GM12878 (cell line): ENCODE data around the gene DSE. TPM values are rescaled to one million over a fixed set of nuclear protein-coding genes. Genes with fewer than 3 reads are reported as not detected.

Experiments
- ATAC-seq: fragments of 200-7000 bp; cut with Tn5 transposase; 3 replicates; pipeline ENCODE4 v1.9.1; 2020; ENCODE audit warnings: mild to moderate bottlenecking, moderate library complexity
- BruUV-seq: library from RNA; stranded (reverse); fragments of 400-500 nt; replicated peaks from 2 replicates; lab custom pipeline; 2021; lab: Mats Ljungman, UMichigan
- CTCF ChIA-PET: fragments of 300-600 bp; sonication (Branson Sonifier 250); formaldehyde crosslinking; extraction: SDS; loops from one replicate; lab custom pipeline; 2021; ENCODE audit warnings: inconsistent platforms; lab: Yijun Ruan, JAX
- POLR2A ChIA-PET: fragments of 350-600 bp; formaldehyde crosslinking; extraction: SDS; loops from one replicate; lab custom pipeline; 2021; ENCODE audit warnings: inconsistent platforms; lab: Charles Lee
- RAD21 ChIA-PET: fragments of 300-600 bp; sonication (Branson Sonifier 250); formaldehyde crosslinking; loops from one replicate; lab custom pipeline; 2023; ENCODE audit warnings: antibody characterized with exemption; ENCODE audit not compliant: unreplicated experiment; lab: Charles Lee
- SMC1A ChIA-PET: fragments of 300-600 bp; sonication (Branson Sonifier 250); formaldehyde crosslinking; loops from one replicate; lab custom pipeline; 2023; ENCODE audit not compliant: unreplicated experiment, uncharacterized antibody; lab: Charles Lee
- DNase-seq: peaks from one replicate; pipeline ENCODE4 v3.0.0-alpha.2; 2011; ENCODE audit warnings: low read depth, low spot score
- FAIRE-seq: peaks from 3 replicates; lab custom pipeline; 2011; peaks lifted over from hg19 to GRCh38; lab: Jason Lieb, UNC
- H2AFZ ChIP-seq: 2 replicates; pipeline ENCODE4 v1.6.0; 2011; ENCODE audit warnings: low read depth, low read length, control low read depth; ENCODE audit not compliant: control insufficient read depth
- H3K27ac ChIP-seq: 2 replicates; pipeline ENCODE4 v1.5.1; 2011; ENCODE audit warnings: control low read depth; ENCODE audit not compliant: control insufficient read depth, insufficient read depth
- H3K27me3 ChIP-seq, 2 experiments: replicated peaks in 1 of 2; 2 replicates each; pipeline versions ENCODE4 v1.6.0 to v1.6.1; 2011; ENCODE audit warnings: low read length in 1 of 2; ENCODE audit not compliant: control insufficient read depth in 2 of 2, insufficient read depth in 2 of 2
- H3K36me3 ChIP-seq, 2 experiments: 2 replicates each; pipeline ENCODE4 v1.5.1; 2011; ENCODE audit warnings: low read length in 1 of 2; ENCODE audit not compliant: control insufficient read depth in 2 of 2, insufficient read depth in 2 of 2
- H3K4me1 ChIP-seq: 2 replicates; pipeline ENCODE4 v1.6.1; 2011; ENCODE audit warnings: mild to moderate bottlenecking, low read length, moderate library complexity, mixed read lengths; ENCODE audit not compliant: control insufficient read depth, insufficient read depth
- H3K4me2 ChIP-seq: 2 replicates; pipeline ENCODE4 v1.6.0; 2011; ENCODE audit warnings: control low read depth; ENCODE audit not compliant: control insufficient read depth, insufficient read depth
- H3K4me3 ChIP-seq: fragments of 200-600 bp; sonication (generic); 2 replicates; pipeline ENCODE4 v1.5.1; 2016
- H3K79me2 ChIP-seq: 2 replicates; pipeline ENCODE4 v1.6.0; 2011; ENCODE audit warnings: low read length; ENCODE audit not compliant: control insufficient read depth, insufficient read depth
- H3K9ac ChIP-seq: 2 replicates; pipeline ENCODE4 v1.8.0; 2011; ENCODE audit warnings: low read length, control low read depth, mixed read lengths; ENCODE audit not compliant: control insufficient read depth, insufficient read depth
- H3K9me3 ChIP-seq: replicated peaks from 3 replicates; pipeline ENCODE4 v1.5.1; 2011; ENCODE audit warnings: mild to moderate bottlenecking, low read length; ENCODE audit not compliant: control insufficient read depth, insufficient read depth
- H4K20me1 ChIP-seq: 2 replicates; pipeline ENCODE4 v1.6.0; 2011; ENCODE audit not compliant: control insufficient read depth, insufficient read depth
- JUND ChIP-seq: IDR thresholded peaks from 2 replicates; pipeline ENCODE4 v1.6.1; 2012; ENCODE audit warnings: low read depth, mild to moderate bottlenecking, low read length, improper control_type of control experiment, moderate library complexity
- KDM1A ChIP-seq: fragments of 200-600 bp; sonication (generic); IDR thresholded peaks from 2 replicates; pipeline ENCODE4 v1.6.1; 2016; ENCODE audit warnings: borderline replicate concordance
- MTA3 ChIP-seq: IDR thresholded peaks from 2 replicates; pipeline ENCODE4 v1.6.1; 2012; ENCODE audit warnings: low read length, inconsistent platforms, borderline replicate concordance
- NFYB ChIP-seq: IDR thresholded peaks from 2 replicates; pipeline ENCODE4 v1.6.1; 2011; ENCODE audit warnings: low read depth, mild to moderate bottlenecking, low read length, improper control_type of control experiment, moderate library complexity; ENCODE audit not compliant: insufficient read depth
- PAX8 ChIP-seq: fragments of 450-650 bp; IDR thresholded peaks from 2 replicates; pipeline ENCODE4 v1.6.1; 2017; ENCODE audit warnings: mild to moderate bottlenecking, moderate library complexity
- PML ChIP-seq: IDR thresholded peaks from 2 replicates; pipeline ENCODE4 v1.6.1; 2012; ENCODE audit warnings: low read length, inconsistent platforms
- RELB ChIP-seq: fragments of 450-650 bp; IDR thresholded peaks from 2 replicates; pipeline ENCODE4 v1.6.1; 2017; ENCODE audit warnings: low read depth, mild to moderate bottlenecking, moderate library complexity
- REST ChIP-seq: IDR thresholded peaks from 2 replicates; pipeline ENCODE4 v1.6.1; 2012; ENCODE audit warnings: mild to moderate bottlenecking, low read depth, low read length
- SMC3 ChIP-seq: IDR thresholded peaks from 2 replicates; pipeline ENCODE4 v1.6.1; 2011; ENCODE audit warnings: low read length, improper control_type of control experiment, borderline replicate concordance
- SP1 ChIP-seq: IDR thresholded peaks from one replicate; pipeline ENCODE4 v1.6.1; 2011; ENCODE audit warnings: low read depth, low read length
- STAT1 ChIP-seq: fragments of 450-650 bp; conservative IDR thresholded peaks from 2 replicates; pipeline ENCODE4 v1.6.1; 2014; ENCODE audit warnings: antibody characterized with exemption, mild to moderate bottlenecking
- YY1 ChIP-seq: IDR thresholded peaks from 2 replicates; pipeline ENCODE4 v1.6.1; 2011; ENCODE audit warnings: low read depth, mild to moderate bottlenecking, low read length
- ZNF622 ChIP-seq: fragments of 450-650 bp; IDR thresholded peaks from 2 replicates; pipeline ENCODE4 v1.6.1; 2017; ENCODE audit warnings: mild to moderate bottlenecking, inconsistent platforms
- WGBS: methylation state at CpG from one replicate; pipeline ENCODE4 v1.1.6; 2016; ENCODE audit warnings: low lambda C conversion rate; ENCODE audit not compliant: insufficient replicate concordance, insufficient coverage; ENCODE audit errors: missing lambda C conversion rate; 5-methylcytosine and 5-hydroxymethylcytosine counted together
- in situ Hi-C: fragments of 300-500 bp; cut with MboI; formaldehyde crosslinking; loops from 9 replicates; pipeline ENCODE4 v1.14.3; 2018; ENCODE audit warnings: mixed read lengths
- intact Hi-C: fragments of 100-400 bp; cut with micrococcal nuclease; formaldehyde crosslinking; loops from one replicate; pipeline ENCODE4 v1.14.2; 2022; ENCODE audit not compliant: unreplicated experiment
- polyA plus RNA-seq, 11 experiments: library from polyadenylated mRNA; depleted of rRNA in 4 of 11; unstranded in 6 of 11; stranded (reverse) in 5 of 11; fragments of >200 nt; fragmentation: Nextera tagmentation in 4 of 11; fragmentation: Illumina TruSeq in 1 of 11; extraction: Ambion mirVana in 4 of 11; extraction: Trizol in 1 of 11; gene quantifications; 1 replicate in 1 of 11; 2 replicates in 10 of 11; pipeline versions ENCODE4 v1.2.1 to v1.2.3, GENCODE V29; 2011 to 2016; ENCODE audit warnings: inconsistent platforms in 2 of 11, missing spikeins in 2 of 11, low read depth in 1 of 11
- total RNA-seq, 4 experiments: library from RNA; depleted of rRNA in 3 of 4; stranded (reverse); fragments of >200 nt in 3 of 4; fragmentation: Illumina TruSeq in 1 of 4; extraction: Trizol in 1 of 4; gene quantifications; 2 replicates each; pipeline versions ENCODE4 v1.2.1 to v1.2.3, GENCODE V29; 2013 to 2021

DSE gene
- total and polyA plus RNA-seq, 10 of the 15 experiments (the other 5 are each of a cell fraction or from before 2014, with no cell fraction given) = 12.6 to 76.4 (median 43.0) TPM

- ATAC-seq (no peak), DNase-seq (no peak), FAIRE-seq (no peak)
- no TSS peak for BruUV-seq
- Histone ChIP-seq H3K4me1 (no peaks in the 10 kb centered on the region), H3K27ac (no peak overlapping the region), H3K9me3 (no peaks in the 10 kb centered on the region), H4K20me1 (no peaks in the 10 kb centered on the region), H3K9ac (no peak overlapping the region), H3K36me3 (peaks cover 0 to 19% of the 10 kb centered on the region in 2 experiments; a peak in 1 of 4 replicates), H3K79me2 (peaks cover 23% of the 10 kb centered on the region), H3K27me3 (no peaks in the 10 kb centered on the region), H3K4me3 (no peak overlapping the region), H2AFZ (no peak overlapping the region), H3K4me2 (no peak overlapping the region)
- ChIA-PET POLR2A (no interaction called here), CTCF (interaction anchor here (0.9 to 2.4 kb wide), 6 partner anchors 9 to 158 kb away, joined by 3 to 9 read pairs (median 6); no protein-coding TSS in a partner anchor), SMC1A (interaction anchor here (1.3 kb wide), 2 partner anchors 8 to 11 kb away, joined by 3 read pairs; no protein-coding TSS in a partner anchor), RAD21 (no interaction called here)
- intact Hi-C loops = no loop called here
- no peak for TF ChIP-seq RELB
- no peak for TF ChIP-seq NFYB
- no peak for TF ChIP-seq REST
- TF ChIP-seq YY1 = no peak
- TF ChIP-seq SP1 = no peak
- TF ChIP-seq SMC3 = no peak
- TF ChIP-seq MTA3 = no peak
- TF ChIP-seq STAT1 = no peak
- no peak for TF ChIP-seq PML
- TF ChIP-seq JUND = no peak
- TF ChIP-seq KDM1A = no peak
- no peak for TF ChIP-seq PAX8
- no peak for TF ChIP-seq ZNF622
- WGBS = 97% methylated on average over 3 of the region's 3 CpGs
- in situ Hi-C loops = no loop called here
Observed at GRCh38 chr6:116426551-116426950, 55.8 kb downstream of the DSE start.
